Hepatocyte (in vitro differentiated cells): ENCODE results near the gene SPOCK3.

Experiments used
- EZH2 ChIP-seq: fragments of 200-600 bp; sonication (generic); IDR thresholded peaks from 2 replicates; pipeline ENCODE4 v1.6.1; 2016; ENCODE audit warnings: antibody characterized with exemption, mild to moderate bottlenecking, borderline replicate concordance
- EZH2phosphoT487 ChIP-seq: fragments of 200-600 bp; sonication (generic); IDR thresholded peaks from one replicate; pipeline ENCODE4 v1.6.1; 2018; ENCODE audit warnings: antibody characterized with exemption, mild to moderate bottlenecking, low read depth, moderate library complexity; ENCODE audit not compliant: unreplicated experiment, severe bottlenecking
- TF ChIP-seq, protein P1 (sequence below): fragments of 200-600 bp; sonication (generic); IDR thresholded peaks from 2 replicates; pipeline ENCODE4 v1.5.1; 2016; ENCODE audit warnings: antibody characterized with exemption, mild to moderate bottlenecking; ENCODE audit not compliant: poor library complexity

DNA sequence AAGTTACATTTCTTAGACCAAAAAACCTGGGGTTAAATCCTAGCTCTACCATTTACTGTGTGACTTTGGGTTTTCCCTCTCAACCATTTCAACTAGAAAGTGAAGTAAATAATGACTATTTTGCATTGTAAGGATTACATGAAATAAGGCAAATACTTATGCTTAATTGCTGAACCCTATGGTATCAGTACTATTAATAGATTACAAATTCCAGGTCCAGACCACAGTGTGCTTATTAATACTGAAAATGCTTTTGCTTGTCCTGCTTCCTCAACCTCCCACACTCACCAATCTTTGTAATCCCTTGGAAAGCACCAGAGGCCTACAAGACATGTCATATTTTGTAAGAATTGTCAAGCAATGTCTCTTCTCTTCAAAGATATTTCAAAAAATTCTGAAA lies 456.5 kb downstream of the SPOCK3 start:
- TF ChIP-seq EZH2 (no peak), EZH2phosphoT487 (no peak)
- TF ChIP-seq, protein P1, sequence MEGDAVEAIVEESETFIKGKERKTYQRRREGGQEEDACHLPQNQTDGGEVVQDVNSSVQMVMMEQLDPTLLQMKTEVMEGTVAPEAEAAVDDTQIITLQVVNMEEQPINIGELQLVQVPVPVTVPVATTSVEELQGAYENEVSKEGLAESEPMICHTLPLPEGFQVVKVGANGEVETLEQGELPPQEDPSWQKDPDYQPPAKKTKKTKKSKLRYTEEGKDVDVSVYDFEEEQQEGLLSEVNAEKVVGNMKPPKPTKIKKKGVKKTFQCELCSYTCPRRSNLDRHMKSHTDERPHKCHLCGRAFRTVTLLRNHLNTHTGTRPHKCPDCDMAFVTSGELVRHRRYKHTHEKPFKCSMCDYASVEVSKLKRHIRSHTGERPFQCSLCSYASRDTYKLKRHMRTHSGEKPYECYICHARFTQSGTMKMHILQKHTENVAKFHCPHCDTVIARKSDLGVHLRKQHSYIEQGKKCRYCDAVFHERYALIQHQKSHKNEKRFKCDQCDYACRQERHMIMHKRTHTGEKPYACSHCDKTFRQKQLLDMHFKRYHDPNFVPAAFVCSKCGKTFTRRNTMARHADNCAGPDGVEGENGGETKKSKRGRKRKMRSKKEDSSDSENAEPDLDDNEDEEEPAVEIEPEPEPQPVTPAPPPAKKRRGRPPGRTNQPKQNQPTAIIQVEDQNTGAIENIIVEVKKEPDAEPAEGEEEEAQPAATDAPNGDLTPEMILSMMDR, result no peak
